Stimulated activated CD4-positive, alpha-beta T cell treated with anti-CD3 and anti-CD28 coated beads, Interleukin-4, amount 100 ng/mL, for 4 hours (primary cell): ENCODE results near the gene SLC6A16.

ENCODE experiments used
- DNase-seq, 2 experiments: peaks; one replicate each; pipeline ENCODE4 v3.0.0-alpha.2; 2020

Gene SLC6A16

GRCh38 chr19:49264258-49264657 lies 60.7 kb downstream of the SLC6A16 start:
- DNase-seq = no peak

DNA sequence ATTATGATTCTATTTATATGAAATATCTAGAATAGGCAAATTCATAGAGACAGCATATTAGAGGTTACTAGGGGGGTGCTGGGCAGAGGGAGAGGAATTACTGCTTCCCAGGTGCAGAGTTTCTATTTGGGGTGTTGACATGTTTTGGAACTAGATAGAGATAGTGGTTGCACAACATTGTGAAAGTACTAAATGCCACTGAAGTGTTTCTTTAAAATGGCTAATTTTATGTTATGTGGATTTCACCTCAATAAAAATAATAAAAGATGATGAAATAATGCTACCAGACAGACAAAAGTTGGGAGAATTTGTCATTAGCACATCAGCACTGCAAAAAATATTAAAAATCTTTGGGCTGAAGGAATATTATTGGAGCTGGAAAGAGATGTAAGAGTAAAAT lies 63.4 kb downstream of the SLC6A16 start:
- DNase-seq = no peak

DNA sequence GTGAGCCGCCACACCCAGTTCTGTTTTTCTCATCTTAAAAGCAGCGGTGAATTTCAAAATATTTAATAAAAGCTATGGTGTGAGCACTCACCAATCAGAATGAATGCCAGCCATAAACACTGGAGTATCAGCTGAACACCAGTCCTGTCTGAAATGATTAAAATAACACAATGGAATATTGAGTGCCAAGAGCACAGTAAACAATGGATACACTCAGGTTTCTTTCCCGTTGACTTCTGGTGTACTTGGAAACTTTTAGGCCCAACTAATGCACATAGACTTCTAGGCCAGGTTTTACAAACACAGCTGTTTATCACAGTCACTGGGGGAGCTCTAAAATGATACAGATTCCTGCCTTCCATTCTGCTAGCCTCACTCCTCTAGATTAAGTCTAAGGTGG lies 68.3 kb downstream of the SLC6A16 start:
- no peak for DNase-seq

DNA sequence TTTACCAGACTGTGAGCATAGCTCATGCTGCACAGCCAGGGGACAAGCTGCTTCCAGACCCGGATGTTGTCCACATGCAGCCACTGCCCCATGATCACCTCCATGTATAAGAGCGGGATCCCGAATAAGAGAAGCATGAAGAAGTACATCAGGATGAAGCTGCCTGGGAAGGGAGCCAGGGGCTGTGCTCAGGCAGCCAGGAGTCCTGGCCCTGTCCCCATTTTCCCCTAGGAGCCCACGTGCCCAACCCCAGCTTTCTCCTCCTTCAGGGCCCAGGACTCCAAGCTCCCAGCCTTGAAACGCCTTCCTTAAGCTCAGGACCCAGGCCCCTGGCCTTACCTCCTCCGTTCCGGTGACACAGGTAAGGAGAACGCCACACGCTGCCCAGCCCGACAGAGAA lies 69.3 kb downstream of the SLC6A16 start:
- DNase-seq = no peak

- DNase-seq = no peak
Measured at GRCh38 chr19:49249933-49250332, 75.1 kb downstream of the SLC6A16 start.

- DNase-seq = no peak
Measured at GRCh38 chr19:49247676-49248075, 77.3 kb downstream of the SLC6A16 start.

DNA sequence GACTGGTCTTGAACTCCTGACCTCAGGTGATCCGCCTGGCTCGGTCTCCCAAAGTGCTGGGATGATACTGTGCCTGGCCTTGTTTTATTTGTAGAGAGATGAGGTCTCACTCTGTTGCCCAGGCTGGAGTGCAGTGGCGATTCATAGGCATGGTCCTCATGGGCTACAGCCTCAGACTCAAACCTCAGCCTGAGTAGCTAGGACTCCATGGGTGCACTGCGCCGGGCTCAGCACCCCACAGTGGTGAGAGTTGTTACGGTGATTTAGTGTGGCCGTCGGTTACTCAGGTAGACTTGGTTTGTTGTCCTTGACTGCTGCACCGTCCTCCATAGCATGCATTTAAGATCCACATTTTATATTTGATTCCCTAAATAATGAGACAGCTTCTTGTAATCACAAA lies 80.7 kb downstream of the SLC6A16 start:
- DNase-seq = no peak

DNA sequence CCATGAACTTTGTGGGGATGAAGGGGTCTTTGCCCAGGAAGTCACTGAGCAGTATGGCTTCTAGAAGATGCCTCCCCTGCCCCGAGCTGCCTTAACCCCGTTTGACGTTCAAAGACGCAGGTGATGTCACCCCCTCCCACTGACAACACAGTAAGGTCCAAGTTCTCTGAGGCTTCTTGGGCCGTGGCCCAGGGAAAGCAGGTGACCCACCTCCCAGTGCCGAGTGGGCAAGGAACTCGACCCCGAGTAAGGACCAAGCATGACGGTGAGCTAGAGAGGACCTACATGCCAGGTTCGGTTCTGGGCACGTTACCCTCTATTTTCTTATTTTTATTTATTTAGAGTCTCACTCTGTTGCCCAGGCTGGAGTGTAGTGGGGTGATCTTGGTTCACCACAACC lies 81.3 kb downstream of the SLC6A16 start:
- DNase-seq = no peak

- no peak for DNase-seq
Measured at GRCh38 chr19:49243129-49243528, 81.9 kb downstream of the SLC6A16 start.

DNA sequence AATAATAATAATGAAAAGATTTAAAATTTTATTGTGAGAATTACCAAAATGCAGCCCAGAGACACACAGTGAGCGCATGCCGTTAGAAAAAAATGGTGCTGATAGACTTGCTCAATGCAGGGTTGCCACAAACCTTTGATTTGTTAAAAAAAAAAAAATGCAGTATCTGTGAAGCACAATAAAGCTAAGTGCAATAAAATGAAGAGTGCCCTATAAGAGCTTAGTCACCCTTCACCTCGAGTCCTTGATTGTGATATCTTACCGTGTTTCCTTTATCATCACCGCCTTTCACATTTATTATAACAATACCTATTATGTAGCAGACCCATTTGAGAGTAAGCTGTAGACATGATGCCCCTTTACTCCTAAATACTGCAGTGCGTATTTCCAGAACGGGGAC lies 83.2 kb downstream of the SLC6A16 start:
- DNase-seq = no peak
